Stimulated activated naive CD4-positive, alpha-beta T cell treated with Interleukin-2 at 50 U/mL for 16 hours (primary cell): Measurements from ENCODE around the gene PDCD1LG2.
"Not testable (repeated sequence)": the region's sequence is repeated elsewhere in the genome, so short reads cannot be mapped to it uniquely, and the experiment has no call there.

ENCODE experiments used
- DNase-seq: peaks from one replicate; lab custom pipeline; 2025; lab: John Stamatoyannopoulos, UW

PDCD1LG2 gene

DNA sequence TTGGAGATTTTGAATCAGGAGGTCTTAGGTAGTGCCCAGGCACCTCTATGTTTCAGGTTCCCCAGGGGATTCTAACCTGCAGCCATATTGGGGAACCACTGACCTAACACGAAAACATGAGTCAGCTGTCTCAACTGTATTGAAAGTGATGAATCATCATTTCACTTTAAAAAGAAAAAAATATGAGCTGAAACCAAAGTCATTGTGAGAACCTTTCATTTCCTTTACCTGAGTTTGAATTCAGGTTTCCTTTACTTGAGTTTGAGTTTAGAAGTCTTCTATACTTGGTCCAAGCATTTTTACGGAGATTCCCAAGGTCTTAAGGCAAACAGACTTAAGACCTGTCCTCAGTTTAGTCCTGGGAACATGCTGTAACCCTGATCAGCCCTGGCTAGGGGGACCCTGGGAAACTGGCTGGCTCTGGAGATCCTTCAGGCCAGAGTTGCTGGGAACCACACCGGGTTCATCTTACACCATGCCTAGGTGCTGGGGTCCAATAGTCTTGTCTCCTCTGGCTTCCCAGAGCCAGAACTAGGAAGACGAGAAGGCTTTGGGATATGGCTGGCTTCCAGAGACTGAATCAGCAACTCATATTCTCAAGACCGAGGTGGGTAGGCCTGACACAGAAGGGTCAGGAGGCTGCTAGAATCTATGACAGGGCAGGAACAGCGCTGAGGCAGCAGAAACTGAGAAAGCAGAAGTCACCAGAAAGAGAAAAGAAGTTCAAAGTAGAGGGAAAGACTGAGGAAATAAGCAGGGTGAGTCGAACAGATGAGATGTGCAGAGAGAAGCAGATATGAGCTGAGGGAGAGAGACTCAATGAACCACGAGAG is 16.4 kb upstream of the PDCD1LG2 start:
- peak; percentile 33 for DNase-seq

GRCh38 chr9:5494765-5495164 is 15.6 kb upstream of the PDCD1LG2 start:
- not testable (repeated sequence) for DNase-seq

- no peak for DNase-seq
Measured at GRCh38 chr9:5499157-5499556, 11.2 kb upstream of the PDCD1LG2 start.

DNA sequence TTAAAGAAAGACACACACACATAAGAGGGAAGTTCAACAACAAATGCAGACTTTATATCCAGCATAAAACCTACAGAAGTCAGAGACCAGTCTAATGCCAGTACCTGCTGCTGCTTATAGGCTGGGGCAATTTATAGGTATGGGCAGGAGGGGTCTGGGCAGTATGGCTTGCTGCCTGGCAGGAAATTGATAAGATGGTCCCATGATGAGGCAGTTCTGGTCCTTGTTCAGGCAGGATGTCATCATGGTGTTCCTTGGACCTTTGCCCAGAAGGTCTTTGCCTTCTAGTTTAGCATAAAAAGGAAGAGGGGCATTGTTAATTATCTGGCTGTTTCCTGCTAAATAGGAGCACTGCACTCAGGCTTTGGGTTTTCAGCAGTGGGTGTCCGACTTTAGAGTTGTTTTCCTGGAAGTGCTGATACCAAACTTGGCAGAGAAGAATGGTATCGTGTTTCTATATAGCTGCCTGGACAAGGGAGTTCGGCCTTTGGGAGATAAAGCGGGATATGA is 10.4 kb upstream of the PDCD1LG2 start:
- DNase-seq = no peak

DNA sequence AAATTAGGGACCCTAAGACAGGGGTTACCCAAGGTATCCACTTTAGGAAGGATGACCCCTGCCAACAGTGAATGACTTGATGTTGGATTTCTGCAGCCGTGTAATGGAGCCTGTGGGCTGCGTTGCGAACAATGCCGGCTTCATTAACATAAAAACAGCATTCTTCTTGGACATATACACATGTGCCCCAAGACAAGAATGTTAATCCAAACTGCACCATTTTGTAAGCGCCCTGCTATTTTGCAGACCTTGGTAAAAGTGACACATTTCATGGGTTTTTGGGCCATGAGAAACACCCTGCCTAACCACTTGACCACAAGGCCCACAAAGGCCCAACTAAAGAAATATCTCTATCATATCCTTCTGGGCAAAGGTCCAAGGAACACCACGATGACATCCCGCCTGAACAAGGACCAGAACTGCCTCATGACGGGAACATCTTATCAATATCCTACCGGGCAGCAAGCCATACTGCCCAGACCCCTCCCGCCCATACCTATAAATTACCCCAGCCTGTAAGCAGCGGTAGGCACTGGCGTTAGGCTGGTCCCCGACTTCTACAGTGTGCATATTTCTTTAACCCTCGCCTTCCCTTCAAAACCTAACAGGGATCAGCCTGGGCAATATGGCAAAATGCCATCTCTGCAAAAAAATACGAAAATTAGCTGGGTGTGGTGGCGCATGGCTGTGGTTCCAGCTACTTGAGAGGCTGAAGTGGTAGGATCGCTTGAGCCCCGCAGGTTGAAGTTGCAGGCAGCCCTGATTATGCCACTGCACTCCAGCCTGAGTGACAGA is 9.7 kb upstream of the PDCD1LG2 start:
- no peak for DNase-seq

GRCh38 chr9:5502553-5502952 is 7.8 kb upstream of the PDCD1LG2 start:
- DNase-seq = no peak

- no peak for DNase-seq
Measured at GRCh38 chr9:5509573-5509972, 758 bp upstream of the PDCD1LG2 start.

- DNase-seq = no peak
Measured at GRCh38 chr9:5510989-5511388, 658 bp downstream of the PDCD1LG2 start.

DNA sequence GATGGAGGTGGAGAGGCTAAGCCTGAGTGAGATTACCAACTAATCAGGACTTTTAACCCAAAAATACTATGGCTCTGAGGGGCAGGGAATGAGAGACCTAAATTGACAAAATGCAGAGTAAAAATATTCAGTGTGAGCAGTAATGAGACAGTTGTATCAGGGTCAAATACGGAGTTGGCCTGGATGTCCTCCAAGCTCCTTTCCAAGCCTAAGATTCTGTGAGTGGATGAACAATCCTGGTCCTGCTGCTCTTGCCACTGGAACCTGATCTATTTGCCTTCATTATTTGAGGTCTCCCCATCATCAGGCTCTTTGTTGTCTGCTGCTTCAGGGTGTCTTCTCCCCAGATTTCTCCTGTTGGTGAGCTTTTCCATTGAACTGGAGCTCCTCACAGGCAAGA is 1.1 kb downstream of the PDCD1LG2 start:
- no peak for DNase-seq

GRCh38 chr9:5511935-5512580 is 1.7 kb downstream of the PDCD1LG2 start:
- DNase-seq = no peak

DNA sequence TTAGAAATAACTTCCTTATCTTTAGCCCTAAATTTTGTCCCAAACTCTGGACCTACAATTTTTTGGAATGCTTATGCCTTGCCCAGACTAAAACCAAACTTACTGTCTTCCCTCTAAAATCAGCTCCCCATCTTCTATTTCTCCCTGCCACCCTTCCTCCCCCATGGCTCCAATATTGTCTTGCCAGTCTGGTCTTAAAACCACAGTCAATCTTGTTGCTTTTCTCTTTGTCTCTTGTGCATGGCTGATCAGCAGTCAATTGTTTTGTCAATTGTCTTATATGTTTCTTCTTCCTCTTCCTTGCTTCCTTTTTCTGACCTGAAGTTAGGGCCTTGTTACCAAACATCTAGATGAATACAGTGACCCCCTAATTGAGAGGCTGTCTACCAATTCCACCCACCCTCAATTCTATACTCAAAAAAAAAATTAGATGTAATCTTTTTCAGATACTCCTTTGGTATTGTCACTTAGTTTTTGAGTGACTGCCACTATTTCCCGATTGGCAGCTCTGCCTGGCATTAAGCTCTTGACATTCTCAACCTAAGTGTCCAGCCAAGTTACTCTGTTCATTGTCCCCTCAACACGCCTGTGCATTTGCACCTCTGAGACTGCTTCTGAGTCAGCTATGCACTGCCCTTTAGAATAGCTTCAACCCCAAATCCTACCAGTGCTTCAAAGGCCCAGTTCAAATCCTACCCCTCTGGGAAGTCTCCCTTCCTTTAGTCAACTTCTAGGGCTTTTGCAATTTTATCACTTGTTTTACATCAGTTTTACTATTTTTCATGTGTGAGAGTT is 2.5 kb downstream of the PDCD1LG2 start:
- DNase-seq = no peak

GRCh38 chr9:5513966-5514616 is 3.8 kb downstream of the PDCD1LG2 start:
- DNase-seq = no peak

GRCh38 chr9:5514617-5515260 is 4.4 kb downstream of the PDCD1LG2 start:
- DNase-seq = no peak

DNA sequence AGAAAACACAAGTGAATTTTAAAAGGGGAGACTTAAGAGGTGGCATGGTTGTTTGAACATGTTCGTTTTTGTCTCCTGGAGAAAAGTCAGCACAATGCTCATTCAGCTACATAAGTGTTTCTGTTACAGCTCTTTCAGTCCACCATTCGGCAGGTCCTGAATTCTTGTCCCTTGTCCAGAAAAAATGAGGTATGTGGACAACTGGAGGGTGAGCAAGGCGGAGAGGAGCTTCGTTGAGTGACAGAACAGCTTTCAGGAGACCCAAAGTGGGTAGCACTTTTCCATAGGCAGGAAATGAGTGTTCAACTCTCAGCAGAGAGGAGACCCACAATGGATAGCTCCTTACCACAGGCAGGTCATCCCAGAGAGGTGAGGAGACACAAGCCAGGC is 4.9 kb downstream of the PDCD1LG2 start:
- DNase-seq = no peak

- no peak for DNase-seq
Measured at GRCh38 chr9:5516453-5517220, 6.3 kb downstream of the PDCD1LG2 start.

DNA sequence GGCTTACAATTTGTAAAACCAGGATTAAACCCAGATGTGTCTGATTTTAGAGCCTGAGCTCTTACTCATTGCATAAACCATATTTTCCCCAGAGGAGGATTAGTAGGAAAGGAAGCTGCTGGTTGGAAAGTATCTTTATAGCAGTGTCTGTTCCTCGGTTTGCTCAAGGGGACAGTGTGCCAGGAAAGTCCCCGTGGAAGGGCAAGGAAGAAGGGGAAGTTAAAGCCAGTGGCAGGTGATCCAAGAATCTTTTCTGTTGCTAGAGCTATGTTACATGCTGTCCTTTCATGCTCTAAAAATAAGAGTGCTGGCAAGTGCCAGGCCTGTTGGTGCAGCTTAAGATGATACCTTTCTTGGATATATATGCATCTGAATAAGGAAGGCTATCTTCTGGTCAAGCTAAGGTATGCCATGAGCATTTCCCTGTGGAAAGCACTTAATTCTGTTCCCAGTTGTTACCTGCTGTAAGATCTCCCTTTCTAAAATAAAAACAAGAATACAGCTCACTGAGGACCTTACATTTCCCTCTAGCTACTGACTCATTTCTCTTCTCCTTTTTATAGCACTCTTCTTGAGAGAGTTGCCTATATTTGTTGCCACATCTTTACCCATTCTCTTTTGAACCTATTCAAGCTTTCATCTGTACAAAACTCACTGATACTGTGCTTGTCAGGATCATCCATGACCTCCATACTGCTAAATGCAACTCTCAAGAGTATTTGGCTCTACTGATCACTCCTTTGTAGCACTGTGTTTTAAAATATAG is 8.0 kb downstream of the PDCD1LG2 start:
- no peak for DNase-seq

- no peak for DNase-seq
Measured at GRCh38 chr9:5518937-5519319, 8.6 kb downstream of the PDCD1LG2 start.

DNA sequence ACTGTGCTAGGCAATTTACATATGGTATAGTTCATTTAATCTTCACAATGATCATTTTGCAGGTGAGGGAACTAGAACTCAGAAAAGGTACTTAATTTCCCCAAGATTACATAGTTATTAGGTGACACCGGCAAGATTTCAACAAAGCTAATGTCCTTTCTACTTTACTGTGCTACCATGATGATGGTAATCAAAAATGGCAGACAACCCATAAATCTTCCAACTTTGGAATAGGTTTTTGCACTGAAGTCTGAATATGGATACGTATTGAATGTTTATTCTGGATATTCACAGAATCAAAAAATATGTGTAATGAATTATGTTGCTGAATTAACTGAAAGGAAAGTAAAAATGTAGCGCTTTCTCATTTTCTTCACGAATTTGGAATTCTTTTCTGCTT is 13.8 kb downstream of the PDCD1LG2 start:
- no peak for DNase-seq

GRCh38 chr9:5529683-5530221 is 19.4 kb downstream of the PDCD1LG2 start:
- DNase-seq = no peak
